GM12878 (cell line): ENCODE measurements around the gene NFKBIE. TPM values are rescaled to one million over a fixed set of nuclear protein-coding genes. Genes with fewer than 3 reads are reported as not detected.
A peak's percentile ranks its signal among the peaks of the same experiment; 100 is the strongest.

ENCODE experiments used
- ATAC-seq: fragments of 200-7000 bp; cut with Tn5 transposase; 3 replicates; pipeline ENCODE4 v1.9.1; 2020; ENCODE audit warnings: mild to moderate bottlenecking, moderate library complexity
- BruUV-seq: library from RNA; stranded (reverse); fragments of 400-500 nt; replicated peaks from 2 replicates; lab custom pipeline; 2021; lab: Mats Ljungman, UMichigan
- CTCF ChIA-PET: fragments of 300-600 bp; sonication (Branson Sonifier 250); formaldehyde crosslinking; extraction: SDS; loops from one replicate; lab custom pipeline; 2021; ENCODE audit warnings: inconsistent platforms; lab: Yijun Ruan, JAX
- POLR2A ChIA-PET: fragments of 350-600 bp; formaldehyde crosslinking; extraction: SDS; loops from one replicate; lab custom pipeline; 2021; ENCODE audit warnings: inconsistent platforms; lab: Charles Lee
- RAD21 ChIA-PET: fragments of 300-600 bp; sonication (Branson Sonifier 250); formaldehyde crosslinking; loops from one replicate; lab custom pipeline; 2023; ENCODE audit warnings: antibody characterized with exemption; ENCODE audit not compliant: unreplicated experiment; lab: Charles Lee
- SMC1A ChIA-PET: fragments of 300-600 bp; sonication (Branson Sonifier 250); formaldehyde crosslinking; loops from one replicate; lab custom pipeline; 2023; ENCODE audit not compliant: unreplicated experiment, uncharacterized antibody; lab: Charles Lee
- DNase-seq: peaks from one replicate; pipeline ENCODE4 v3.0.0-alpha.2; 2011; ENCODE audit warnings: low read depth, low spot score
- FAIRE-seq: peaks from 3 replicates; lab custom pipeline; 2011; peaks lifted over from hg19 to GRCh38; lab: Jason Lieb, UNC
- H2AFZ ChIP-seq: 2 replicates; pipeline ENCODE4 v1.6.0; 2011; ENCODE audit warnings: low read depth, low read length, control low read depth; ENCODE audit not compliant: control insufficient read depth
- H3K27ac ChIP-seq: 2 replicates; pipeline ENCODE4 v1.5.1; 2011; ENCODE audit warnings: control low read depth; ENCODE audit not compliant: control insufficient read depth, insufficient read depth
- H3K27me3 ChIP-seq, 2 experiments: replicated peaks in 1 of 2; 2 replicates each; pipeline versions ENCODE4 v1.6.0 to v1.6.1; 2011; ENCODE audit warnings: low read length in 1 of 2; ENCODE audit not compliant: control insufficient read depth in 2 of 2, insufficient read depth in 2 of 2
- H3K36me3 ChIP-seq, 2 experiments: 2 replicates each; pipeline ENCODE4 v1.5.1; 2011; ENCODE audit warnings: low read length in 1 of 2; ENCODE audit not compliant: control insufficient read depth in 2 of 2, insufficient read depth in 2 of 2
- H3K4me1 ChIP-seq: 2 replicates; pipeline ENCODE4 v1.6.1; 2011; ENCODE audit warnings: mild to moderate bottlenecking, low read length, moderate library complexity, mixed read lengths; ENCODE audit not compliant: control insufficient read depth, insufficient read depth
- H3K4me2 ChIP-seq: 2 replicates; pipeline ENCODE4 v1.6.0; 2011; ENCODE audit warnings: control low read depth; ENCODE audit not compliant: control insufficient read depth, insufficient read depth
- H3K4me3 ChIP-seq: fragments of 200-600 bp; sonication (generic); 2 replicates; pipeline ENCODE4 v1.5.1; 2016
- H3K79me2 ChIP-seq: 2 replicates; pipeline ENCODE4 v1.6.0; 2011; ENCODE audit warnings: low read length; ENCODE audit not compliant: control insufficient read depth, insufficient read depth
- H3K9ac ChIP-seq: 2 replicates; pipeline ENCODE4 v1.8.0; 2011; ENCODE audit warnings: low read length, control low read depth, mixed read lengths; ENCODE audit not compliant: control insufficient read depth, insufficient read depth
- H3K9me3 ChIP-seq: replicated peaks from 3 replicates; pipeline ENCODE4 v1.5.1; 2011; ENCODE audit warnings: mild to moderate bottlenecking, low read length; ENCODE audit not compliant: control insufficient read depth, insufficient read depth
- H4K20me1 ChIP-seq: 2 replicates; pipeline ENCODE4 v1.6.0; 2011; ENCODE audit not compliant: control insufficient read depth, insufficient read depth
- ATF7 ChIP-seq: fragments of 450-650 bp; IDR thresholded peaks from 2 replicates; pipeline ENCODE4 v1.6.1; 2016; ENCODE audit warnings: low read depth, mild to moderate bottlenecking
- CBX5 ChIP-seq: sonication (generic); IDR thresholded peaks from 2 replicates; pipeline ENCODE4 v1.6.1; 2016; ENCODE audit warnings: low read depth, moderate library complexity, mild to moderate bottlenecking, inconsistent platforms
- EED ChIP-seq: sonication (generic); IDR thresholded peaks from 2 replicates; pipeline ENCODE4 v1.6.1; 2016; ENCODE audit warnings: antibody characterized with exemption, low read depth
- ESRRA ChIP-seq: IDR thresholded peaks from 2 replicates; pipeline ENCODE4 v1.6.1; 2012; ENCODE audit warnings: mild to moderate bottlenecking, low read length, improper control_type of control experiment
- GATAD2B ChIP-seq: fragments of 450-650 bp; conservative IDR thresholded peaks from 2 replicates; pipeline ENCODE4 v1.6.1; 2017; ENCODE audit warnings: low read depth, mild to moderate bottlenecking, moderate library complexity
- IKZF1 ChIP-seq: fragments of 450-650 bp; conservative IDR thresholded peaks from 2 replicates; pipeline ENCODE4 v1.6.1; 2017; ENCODE audit warnings: antibody characterized with exemption, mild to moderate bottlenecking
- IKZF2 ChIP-seq, 2 experiments: fragments of 450-650 bp; IDR thresholded peaks; 2 replicates each; pipeline ENCODE4 v1.6.1; 2017; ENCODE audit warnings: mild to moderate bottlenecking in 2 of 2, moderate library complexity in 2 of 2
- MTA3 ChIP-seq: IDR thresholded peaks from 2 replicates; pipeline ENCODE4 v1.6.1; 2012; ENCODE audit warnings: low read length, inconsistent platforms, borderline replicate concordance
- NBN ChIP-seq: fragments of 450-650 bp; IDR thresholded peaks from 2 replicates; pipeline ENCODE4 v1.6.1; 2016
- REST ChIP-seq: IDR thresholded peaks from 2 replicates; pipeline ENCODE4 v1.6.1; 2012; ENCODE audit warnings: mild to moderate bottlenecking, low read depth, low read length
- SMAD5 ChIP-seq: IDR thresholded peaks from 2 replicates; pipeline ENCODE4 v1.6.1; 2016; ENCODE audit warnings: antibody characterized with exemption, low read depth
- WGBS: methylation state at CpG from one replicate; pipeline ENCODE4 v1.1.6; 2016; ENCODE audit warnings: low lambda C conversion rate; ENCODE audit not compliant: insufficient replicate concordance, insufficient coverage; ENCODE audit errors: missing lambda C conversion rate; 5-methylcytosine and 5-hydroxymethylcytosine counted together
- in situ Hi-C: fragments of 300-500 bp; cut with MboI; formaldehyde crosslinking; loops from 9 replicates; pipeline ENCODE4 v1.14.3; 2018; ENCODE audit warnings: mixed read lengths
- intact Hi-C: fragments of 100-400 bp; cut with micrococcal nuclease; formaldehyde crosslinking; loops from one replicate; pipeline ENCODE4 v1.14.2; 2022; ENCODE audit not compliant: unreplicated experiment
- polyA plus RNA-seq, 11 experiments: library from polyadenylated mRNA; depleted of rRNA in 4 of 11; unstranded in 6 of 11; stranded (reverse) in 5 of 11; fragments of >200 nt; fragmentation: Nextera tagmentation in 4 of 11; fragmentation: Illumina TruSeq in 1 of 11; extraction: Ambion mirVana in 4 of 11; extraction: Trizol in 1 of 11; gene quantifications; 1 replicate in 1 of 11; 2 replicates in 10 of 11; pipeline versions ENCODE4 v1.2.1 to v1.2.3, GENCODE V29; 2011 to 2016; ENCODE audit warnings: inconsistent platforms in 2 of 11, missing spikeins in 2 of 11, low read depth in 1 of 11
- total RNA-seq, 4 experiments: library from RNA; depleted of rRNA in 3 of 4; stranded (reverse); fragments of >200 nt in 3 of 4; fragmentation: Illumina TruSeq in 1 of 4; extraction: Trizol in 1 of 4; gene quantifications; 2 replicates each; pipeline versions ENCODE4 v1.2.1 to v1.2.3, GENCODE V29; 2013 to 2021
- TF ChIP-seq, protein P1 (sequence below): fragments of 450-650 bp; IDR thresholded peaks from 2 replicates; pipeline ENCODE4 v1.6.1; 2016; ENCODE audit warnings: mild to moderate bottlenecking
- TF ChIP-seq, protein P2 (sequence below): fragments of 450-650 bp; IDR thresholded peaks from 2 replicates; pipeline ENCODE4 v1.6.1; 2017; ENCODE audit warnings: low read depth, mild to moderate bottlenecking, moderate library complexity

The NFKBIE gene
- total and polyA plus RNA-seq, 10 of the 15 experiments (the other 5 are each of a cell fraction or from before 2014, with no cell fraction given), result 10.4 to 106 (median 38.8) TPM

- 0 out of 2 replicates have a peak, but pooled peaks have one; percentile 20 for TF ChIP-seq GATAD2B
Measured at GRCh38 chr6:44223319-44224028, 41.9 kb downstream of the NFKBIE start, which contains the start of gene SLC29A1 (continued).

DNA sequence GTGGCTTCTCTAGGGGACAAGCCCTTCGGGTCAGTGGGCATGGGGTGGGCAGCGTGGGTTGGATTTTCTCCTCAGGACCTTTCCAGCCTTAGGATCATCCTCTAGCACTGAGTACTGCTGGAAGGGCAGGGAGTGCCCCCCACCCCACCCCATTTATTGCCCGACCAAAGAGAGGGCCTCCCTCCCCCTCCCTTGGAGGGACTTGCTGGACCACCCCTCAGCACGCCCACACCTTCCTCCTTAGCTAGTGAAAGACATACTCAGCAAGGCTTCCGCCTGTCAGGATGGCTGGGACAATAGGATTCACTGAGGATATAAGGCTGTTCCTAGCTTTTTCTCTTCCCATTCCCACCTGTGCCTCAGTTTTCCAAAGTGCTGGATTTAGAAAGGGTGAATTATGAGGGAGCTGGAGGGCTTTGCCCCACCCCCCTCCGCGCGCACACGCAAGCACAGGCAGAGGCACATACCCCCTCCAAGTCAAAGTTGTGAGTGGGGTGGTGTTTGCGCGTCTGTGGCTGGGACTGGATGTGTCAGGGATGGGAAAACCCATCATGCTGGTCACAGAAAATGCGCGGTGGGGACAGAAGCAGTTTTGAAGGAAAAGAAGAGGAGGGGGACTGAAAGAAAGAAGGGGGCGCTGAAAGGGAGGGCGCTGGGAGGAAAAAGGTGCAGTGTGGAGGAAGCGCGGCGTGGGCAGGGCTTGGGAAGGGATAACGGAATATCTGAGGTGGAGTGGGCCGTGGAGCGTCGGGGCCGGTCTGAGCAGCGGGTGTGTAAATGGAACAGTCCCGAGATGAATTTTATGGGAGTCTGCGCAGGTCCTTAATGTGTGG, 42.6 kb downstream of the NFKBIE start:
- CTCF ChIA-PET, result interaction anchor here (0.6 to 6.0 kb wide), 11 partner anchors 11 to 57 kb away, joined by 3 to 95 read pairs (median 6); partner anchors contain the start of gene HSP90AB1
- intact Hi-C loops (no loop called here), in situ Hi-C loops (no loop called here)
- DNase-seq, result no peak
- 29% methylated on average over 24 of the region's 26 CpGs for WGBS
- POLR2A ChIA-PET, result interaction anchor here (0.6 to 7.0 kb wide), 9 partner anchors 17 to 42 kb away, joined by 3 to 63 read pairs (median 4); partner anchors contain the start of gene HSP90AB1
- Histone ChIP-seq H3K27ac (no peak overlapping the region), H3K36me3 (no peaks in the 10 kb centered on the region; a peak in 1 of 4 replicates), H3K4me1 (peaks cover 34% of the 10 kb centered on the region), H3K9me3 (no peaks in the 10 kb centered on the region), H3K9ac (peak overlapping the region; percentile 28; the same call in 1 of the 2 replicates), H3K79me2 (peaks cover 31% of the 10 kb centered on the region), H3K4me2 (peak overlapping the region; percentile 83), H3K4me3 (peak overlapping the region; percentile 83), H2AFZ (peak overlapping the region; percentile 83), H3K27me3 (no peaks in the 10 kb centered on the region), H4K20me1 (no peaks in the 10 kb centered on the region)
- no peak for FAIRE-seq
- SMC1A ChIA-PET, result interaction anchor here (0.6 to 2.2 kb wide), 5 partner anchors 11 to 46 kb away, joined by 3 to 6 read pairs (median 6); no protein-coding TSS in a partner anchor
- no TSS peak for BruUV-seq
- ATAC-seq, result no peak
- RAD21 ChIA-PET, result interaction anchor here (1.2 to 4.5 kb wide), 13 partner anchors 13 to 50 kb away, joined by 3 to 23 read pairs (median 7); partner anchors contain the start of gene HSP90AB1
- TF ChIP-seq EED, result peak; percentile 35
- no peak for TF ChIP-seq REST
- 0 out of 2 replicates have a peak, but pooled peaks have one; percentile 31 for TF ChIP-seq GATAD2B
- no peak for TF ChIP-seq ESRRA
- peak; percentile 40 to 47; a peak in 2 of 4 replicates for TF ChIP-seq IKZF2 (IDR thresholded peaks at IDR 0.05)
- TF ChIP-seq MTA3, result no peak
- peak; percentile 62 for TF ChIP-seq IKZF1
- TF ChIP-seq ATF7, result peak; percentile 20; the same call in 1 of the 2 replicates
- TF ChIP-seq CBX5, result no peak
- no peak for TF ChIP-seq SMAD5
- TF ChIP-seq NBN, result peak; percentile 55; the same call in 1 of the 2 replicates
- TF ChIP-seq, protein P1, sequence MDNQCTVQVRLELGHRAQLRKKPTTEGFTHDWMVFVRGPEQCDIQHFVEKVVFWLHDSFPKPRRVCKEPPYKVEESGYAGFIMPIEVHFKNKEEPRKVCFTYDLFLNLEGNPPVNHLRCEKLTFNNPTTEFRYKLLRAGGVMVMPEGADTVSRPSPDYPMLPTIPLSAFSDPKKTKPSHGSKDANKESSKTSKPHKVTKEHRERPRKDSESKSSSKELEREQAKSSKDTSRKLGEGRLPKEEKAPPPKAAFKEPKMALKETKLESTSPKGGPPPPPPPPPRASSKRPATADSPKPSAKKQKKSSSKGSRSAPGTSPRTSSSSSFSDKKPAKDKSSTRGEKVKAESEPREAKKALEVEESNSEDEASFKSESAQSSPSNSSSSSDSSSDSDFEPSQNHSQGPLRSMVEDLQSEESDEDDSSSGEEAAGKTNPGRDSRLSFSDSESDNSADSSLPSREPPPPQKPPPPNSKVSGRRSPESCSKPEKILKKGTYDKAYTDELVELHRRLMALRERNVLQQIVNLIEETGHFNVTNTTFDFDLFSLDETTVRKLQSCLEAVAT, result 0 out of 2 replicates have a peak, but pooled peaks have one; percentile 37
- TF ChIP-seq, protein P2, sequence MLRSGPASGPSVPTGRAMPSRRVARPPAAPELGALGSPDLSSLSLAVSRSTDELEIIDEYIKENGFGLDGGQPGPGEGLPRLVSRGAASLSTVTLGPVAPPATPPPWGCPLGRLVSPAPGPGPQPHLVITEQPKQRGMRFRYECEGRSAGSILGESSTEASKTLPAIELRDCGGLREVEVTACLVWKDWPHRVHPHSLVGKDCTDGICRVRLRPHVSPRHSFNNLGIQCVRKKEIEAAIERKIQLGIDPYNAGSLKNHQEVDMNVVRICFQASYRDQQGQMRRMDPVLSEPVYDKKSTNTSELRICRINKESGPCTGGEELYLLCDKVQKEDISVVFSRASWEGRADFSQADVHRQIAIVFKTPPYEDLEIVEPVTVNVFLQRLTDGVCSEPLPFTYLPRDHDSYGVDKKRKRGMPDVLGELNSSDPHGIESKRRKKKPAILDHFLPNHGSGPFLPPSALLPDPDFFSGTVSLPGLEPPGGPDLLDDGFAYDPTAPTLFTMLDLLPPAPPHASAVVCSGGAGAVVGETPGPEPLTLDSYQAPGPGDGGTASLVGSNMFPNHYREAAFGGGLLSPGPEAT, result 0 out of 2 replicates have a peak, but pooled peaks have one; percentile 34
